Measurements from ENCODE around the gene DHODH.

DNA sequence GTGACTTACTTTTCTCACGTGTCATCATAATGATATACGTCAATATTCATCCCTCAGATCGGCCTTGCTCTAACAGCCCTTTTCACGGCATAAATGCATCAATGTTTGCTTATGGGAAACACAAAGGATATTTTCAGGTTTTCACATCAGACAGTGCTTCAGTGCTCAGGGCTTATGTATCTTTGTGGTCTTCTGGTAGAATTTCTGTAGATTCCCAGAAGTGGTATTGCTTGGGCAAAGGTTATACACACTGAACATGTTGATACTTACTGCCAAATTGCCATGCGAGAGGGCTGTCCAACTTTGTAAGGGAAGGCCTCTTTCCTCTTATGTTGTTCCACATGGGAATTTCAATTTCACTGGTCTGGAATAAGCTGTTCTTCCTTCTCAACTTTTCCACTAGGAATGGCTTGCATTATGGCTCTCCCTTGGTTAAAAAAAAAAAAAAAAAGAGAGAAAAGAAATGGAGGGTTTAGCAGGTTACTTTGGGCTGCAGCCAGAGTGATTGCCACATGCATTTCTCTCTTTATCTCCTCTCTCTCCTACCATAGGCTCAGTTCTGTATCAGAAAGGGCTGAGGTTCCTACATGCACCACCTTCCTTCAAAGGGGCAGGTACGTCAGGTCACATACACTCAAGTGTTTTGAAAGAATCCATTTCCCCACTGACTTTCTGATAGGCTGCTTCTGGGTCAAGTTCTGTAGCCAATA lies 19.3 kb downstream of the DHODH start:
- TF ChIP-seq CTCF (conservative IDR thresholded peaks at IDR 0.05; ENCODE audit: low read depth in 2 of 2) (no peak), EZH2 (IDR thresholded peaks at IDR 0.05; ENCODE audit: low read depth, unreplicated experiment) (no peak), POLR2AphosphoS5 (IDR thresholded peaks at IDR 0.05; ENCODE audit: low read depth) (no peak), REST (IDR thresholded peaks at IDR 0.05; ENCODE audit: unreplicated experiment) (no peak), EZH2phosphoT487 (IDR thresholded peaks at IDR 0.05; ENCODE audit: unreplicated experiment) (no peak), CREB1 (CRISPR knock-in tag; IDR thresholded peaks at IDR 0.05; ENCODE audit: low read depth) (no peak), ETS1 (IDR thresholded peaks at IDR 0.05) (no peak), JUNB (IDR thresholded peaks at IDR 0.05; ENCODE audit: unreplicated experiment) (no peak), ZNF331 (CRISPR knock-in tag; IDR thresholded peaks at IDR 0.05; ENCODE audit: low read depth) (no peak), STAT1 (IDR thresholded peaks at IDR 0.05; ENCODE audit: unreplicated experiment) (no peak), NANOG (IDR thresholded peaks at IDR 0.05; ENCODE audit: borderline replicate concordance) (no peak), ZNF114 (CRISPR knock-in tag; IDR thresholded peaks at IDR 0.05) (no peak)
- TF ChIP-seq, protein P1, sequence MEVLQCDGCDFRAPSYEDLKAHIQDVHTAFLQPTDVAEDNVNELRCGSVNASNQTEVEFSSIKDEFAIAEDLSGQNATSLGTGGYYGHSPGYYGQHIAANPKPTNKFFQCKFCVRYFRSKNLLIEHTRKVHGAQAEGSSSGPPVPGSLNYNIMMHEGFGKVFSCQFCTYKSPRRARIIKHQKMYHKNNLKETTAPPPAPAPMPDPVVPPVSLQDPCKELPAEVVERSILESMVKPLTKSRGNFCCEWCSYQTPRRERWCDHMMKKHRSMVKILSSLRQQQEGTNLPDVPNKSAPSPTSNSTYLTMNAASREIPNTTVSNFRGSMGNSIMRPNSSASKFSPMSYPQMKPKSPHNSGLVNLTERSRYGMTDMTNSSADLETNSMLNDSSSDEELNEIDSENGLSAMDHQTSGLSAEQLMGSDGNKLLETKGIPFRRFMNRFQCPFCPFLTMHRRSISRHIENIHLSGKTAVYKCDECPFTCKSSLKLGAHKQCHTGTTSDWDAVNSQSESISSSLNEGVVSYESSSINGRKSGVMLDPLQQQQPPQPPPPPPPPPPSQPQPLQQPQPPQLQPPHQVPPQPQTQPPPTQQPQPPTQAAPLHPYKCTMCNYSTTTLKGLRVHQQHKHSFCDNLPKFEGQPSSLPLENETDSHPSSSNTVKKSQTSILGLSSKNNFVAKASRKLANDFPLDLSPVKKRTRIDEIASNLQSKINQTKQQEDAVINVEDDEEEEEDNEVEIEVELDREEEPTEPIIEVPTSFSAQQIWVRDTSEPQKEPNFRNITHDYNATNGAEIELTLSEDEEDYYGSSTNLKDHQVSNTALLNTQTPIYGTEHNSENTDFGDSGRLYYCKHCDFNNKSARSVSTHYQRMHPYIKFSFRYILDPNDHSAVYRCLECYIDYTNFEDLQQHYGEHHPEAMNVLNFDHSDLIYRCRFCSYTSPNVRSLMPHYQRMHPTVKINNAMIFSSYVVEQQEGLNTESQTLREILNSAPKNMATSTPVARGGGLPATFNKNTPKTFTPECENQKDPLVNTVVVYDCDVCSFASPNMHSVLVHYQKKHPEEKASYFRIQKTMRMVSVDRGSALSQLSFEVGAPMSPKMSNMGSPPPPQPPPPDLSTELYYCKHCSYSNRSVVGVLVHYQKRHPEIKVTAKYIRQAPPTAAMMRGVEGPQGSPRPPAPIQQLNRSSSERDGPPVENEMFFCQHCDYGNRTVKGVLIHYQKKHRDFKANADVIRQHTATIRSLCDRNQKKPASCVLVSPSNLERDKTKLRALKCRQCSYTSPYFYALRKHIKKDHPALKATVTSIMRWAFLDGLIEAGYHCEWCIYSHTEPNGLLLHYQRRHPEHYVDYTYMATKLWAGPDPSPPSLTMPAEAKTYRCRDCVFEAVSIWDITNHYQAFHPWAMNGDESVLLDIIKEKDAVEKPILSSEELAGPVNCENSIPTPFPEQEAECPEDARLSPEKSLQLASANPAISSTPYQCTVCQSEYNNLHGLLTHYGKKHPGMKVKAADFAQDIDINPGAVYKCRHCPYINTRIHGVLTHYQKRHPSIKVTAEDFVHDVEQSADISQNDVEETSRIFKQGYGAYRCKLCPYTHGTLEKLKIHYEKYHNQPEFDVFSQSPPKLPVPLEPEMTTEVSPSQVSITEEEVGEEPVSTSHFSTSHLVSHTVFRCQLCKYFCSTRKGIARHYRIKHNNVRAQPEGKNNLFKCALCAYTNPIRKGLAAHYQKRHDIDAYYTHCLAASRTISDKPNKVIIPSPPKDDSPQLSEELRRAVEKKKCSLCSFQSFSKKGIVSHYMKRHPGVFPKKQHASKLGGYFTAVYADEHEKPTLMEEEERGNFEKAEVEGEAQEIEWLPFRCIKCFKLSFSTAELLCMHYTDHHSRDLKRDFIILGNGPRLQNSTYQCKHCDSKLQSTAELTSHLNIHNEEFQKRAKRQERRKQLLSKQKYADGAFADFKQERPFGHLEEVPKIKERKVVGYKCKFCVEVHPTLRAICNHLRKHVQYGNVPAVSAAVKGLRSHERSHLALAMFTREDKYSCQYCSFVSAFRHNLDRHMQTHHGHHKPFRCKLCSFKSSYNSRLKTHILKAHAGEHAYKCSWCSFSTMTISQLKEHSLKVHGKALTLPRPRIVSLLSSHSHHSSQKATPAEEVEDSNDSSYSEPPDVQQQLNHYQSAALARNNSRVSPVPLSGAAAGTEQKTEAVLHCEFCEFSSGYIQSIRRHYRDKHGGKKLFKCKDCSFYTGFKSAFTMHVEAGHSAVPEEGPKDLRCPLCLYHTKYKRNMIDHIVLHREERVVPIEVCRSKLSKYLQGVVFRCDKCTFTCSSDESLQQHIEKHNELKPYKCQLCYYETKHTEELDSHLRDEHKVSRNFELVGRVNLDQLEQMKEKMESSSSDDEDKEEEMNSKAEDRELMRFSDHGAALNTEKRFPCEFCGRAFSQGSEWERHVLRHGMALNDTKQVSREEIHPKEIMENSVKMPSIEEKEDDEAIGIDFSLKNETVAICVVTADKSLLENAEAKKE (CRISPR knock-in tag; IDR thresholded peaks at IDR 0.05): no peak
